ENCODE data around the gene TLX2.

DNA sequence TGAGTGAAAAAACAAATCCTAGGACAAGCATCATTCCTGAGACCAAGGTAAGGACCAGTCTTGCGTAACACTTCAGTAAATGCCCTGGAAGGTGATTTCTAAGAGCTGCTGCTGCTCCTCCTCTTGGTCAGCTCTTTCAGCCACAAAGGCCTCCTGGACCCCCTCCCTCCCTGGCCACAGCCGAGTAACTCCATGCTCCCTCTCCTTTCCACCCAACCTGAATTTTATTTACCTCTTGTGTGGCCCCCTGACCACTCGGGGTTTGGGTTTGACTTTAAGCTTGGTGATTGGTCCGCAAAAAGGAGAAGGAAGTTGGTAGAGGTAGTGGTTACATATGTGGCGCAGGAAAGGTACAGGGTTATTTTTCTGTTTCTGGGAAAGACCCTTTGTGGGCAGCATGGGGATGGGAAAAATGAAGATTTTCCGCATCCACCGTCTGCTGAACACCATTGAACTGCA lies 24.7 kb downstream of the TLX2 start:
- TF ChIP-seq EZH2phosphoT487 (IDR thresholded peaks at IDR 0.05; ENCODE audit: low read length) (no peak), EZH2 (optimal IDR thresholded peaks at IDR 0.05; ENCODE audit: low read depth, low read length) (no peak)
- TF ChIP-seq, protein P1, sequence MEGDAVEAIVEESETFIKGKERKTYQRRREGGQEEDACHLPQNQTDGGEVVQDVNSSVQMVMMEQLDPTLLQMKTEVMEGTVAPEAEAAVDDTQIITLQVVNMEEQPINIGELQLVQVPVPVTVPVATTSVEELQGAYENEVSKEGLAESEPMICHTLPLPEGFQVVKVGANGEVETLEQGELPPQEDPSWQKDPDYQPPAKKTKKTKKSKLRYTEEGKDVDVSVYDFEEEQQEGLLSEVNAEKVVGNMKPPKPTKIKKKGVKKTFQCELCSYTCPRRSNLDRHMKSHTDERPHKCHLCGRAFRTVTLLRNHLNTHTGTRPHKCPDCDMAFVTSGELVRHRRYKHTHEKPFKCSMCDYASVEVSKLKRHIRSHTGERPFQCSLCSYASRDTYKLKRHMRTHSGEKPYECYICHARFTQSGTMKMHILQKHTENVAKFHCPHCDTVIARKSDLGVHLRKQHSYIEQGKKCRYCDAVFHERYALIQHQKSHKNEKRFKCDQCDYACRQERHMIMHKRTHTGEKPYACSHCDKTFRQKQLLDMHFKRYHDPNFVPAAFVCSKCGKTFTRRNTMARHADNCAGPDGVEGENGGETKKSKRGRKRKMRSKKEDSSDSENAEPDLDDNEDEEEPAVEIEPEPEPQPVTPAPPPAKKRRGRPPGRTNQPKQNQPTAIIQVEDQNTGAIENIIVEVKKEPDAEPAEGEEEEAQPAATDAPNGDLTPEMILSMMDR (IDR thresholded peaks at IDR 0.05; ENCODE audit: low read length) = no peak
